T-helper 9 cell (primary cell): Measurements from ENCODE around the gene CD247.

ENCODE experiments used
- DNase-seq: peaks from one replicate; pipeline ENCODE4 v3.0.0-alpha.2; 2020

CD247 gene

GRCh38 chr1:167511374-167511986, 6.8 kb downstream of the CD247 start:
- no peak for DNase-seq

- DNase-seq = no peak
Measured at GRCh38 chr1:167510881-167511280, 7.4 kb downstream of the CD247 start.

DNA sequence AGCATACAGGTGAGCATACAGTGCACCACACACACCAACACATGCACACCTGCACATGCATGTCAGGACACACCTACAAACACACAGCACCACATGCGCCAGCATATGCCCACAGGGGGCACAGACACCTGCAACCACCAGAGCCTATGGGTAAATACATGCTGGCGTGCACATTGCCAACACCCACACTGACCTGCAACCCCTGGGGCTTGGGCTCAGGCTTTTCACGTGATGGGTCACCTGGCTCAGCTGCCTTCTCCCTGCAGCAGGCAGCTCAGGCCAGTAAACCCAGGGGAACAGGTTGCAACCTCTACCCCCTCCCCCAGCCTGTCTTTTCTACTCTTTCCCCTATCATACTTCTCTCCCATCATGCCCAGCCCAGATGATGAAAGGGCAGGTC, 8.1 kb downstream of the CD247 start:
- no peak for DNase-seq

GRCh38 chr1:167509587-167509986, 8.7 kb downstream of the CD247 start:
- no peak for DNase-seq

- DNase-seq = no peak
Measured at GRCh38 chr1:167507719-167508118, 10.6 kb downstream of the CD247 start.

DNA sequence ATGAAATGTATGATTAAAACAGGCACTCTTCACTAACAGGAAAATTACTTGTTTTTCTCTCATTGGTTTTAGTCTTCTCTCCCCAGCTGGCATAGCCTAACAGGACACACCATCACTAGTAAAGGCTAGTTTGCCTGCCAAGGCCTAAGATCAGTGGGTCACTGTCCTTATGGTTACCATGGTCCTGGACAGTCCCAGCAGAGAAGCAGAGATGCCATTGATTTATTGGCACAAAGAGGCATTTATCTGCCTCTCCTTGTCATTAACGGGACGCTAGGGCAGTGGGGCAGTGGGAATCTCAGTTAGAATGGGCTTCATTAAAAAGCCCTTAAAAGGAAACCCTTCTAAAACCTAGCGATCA, 13.9 kb downstream of the CD247 start:
- no peak for DNase-seq

GRCh38 chr1:167503626-167504466, 14.5 kb downstream of the CD247 start:
- DNase-seq = no peak

DNA sequence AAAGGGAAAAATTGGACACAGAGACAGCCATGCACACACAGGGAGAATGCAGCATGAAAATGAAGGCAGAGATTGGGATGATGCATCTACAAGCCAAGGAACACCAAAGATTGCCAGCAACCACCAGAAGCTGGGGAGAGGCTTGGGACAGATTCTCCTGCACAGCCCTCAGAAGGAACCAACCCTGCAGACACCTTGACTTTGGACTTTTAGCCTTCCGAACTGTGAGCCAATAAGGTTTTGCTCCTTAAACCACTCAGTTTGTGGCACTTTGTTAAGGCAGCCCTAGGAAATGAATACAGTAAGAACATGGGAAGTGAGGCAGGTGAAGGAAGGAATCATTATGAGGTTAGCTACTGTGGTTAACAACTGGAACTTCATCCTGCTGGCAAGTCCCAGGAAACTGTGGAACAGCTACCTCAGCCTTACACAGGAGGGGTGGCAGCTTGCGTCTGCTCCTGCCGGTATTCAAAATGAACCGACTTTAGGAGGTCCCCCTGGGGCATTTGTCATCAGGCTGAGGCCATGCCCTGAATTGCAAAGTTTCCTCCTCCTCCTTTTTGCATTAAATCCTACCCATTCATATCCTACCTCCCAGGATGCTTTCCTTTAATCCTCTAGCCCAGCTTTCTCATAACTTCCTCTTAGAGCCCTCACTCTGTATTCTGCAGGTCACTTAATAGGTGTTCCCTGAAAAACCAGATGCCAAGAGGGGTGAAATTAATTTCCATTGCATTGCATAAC, 15.4 kb downstream of the CD247 start:
- no peak for DNase-seq

GRCh38 chr1:167502192-167502551, 16.2 kb downstream of the CD247 start:
- no peak for DNase-seq

GRCh38 chr1:167501515-167502191, 16.7 kb downstream of the CD247 start:
- no peak for DNase-seq

GRCh38 chr1:167500283-167500860, 18.0 kb downstream of the CD247 start:
- no peak for DNase-seq

- DNase-seq = no peak
Measured at GRCh38 chr1:167499664-167500101, 18.6 kb downstream of the CD247 start.

DNA sequence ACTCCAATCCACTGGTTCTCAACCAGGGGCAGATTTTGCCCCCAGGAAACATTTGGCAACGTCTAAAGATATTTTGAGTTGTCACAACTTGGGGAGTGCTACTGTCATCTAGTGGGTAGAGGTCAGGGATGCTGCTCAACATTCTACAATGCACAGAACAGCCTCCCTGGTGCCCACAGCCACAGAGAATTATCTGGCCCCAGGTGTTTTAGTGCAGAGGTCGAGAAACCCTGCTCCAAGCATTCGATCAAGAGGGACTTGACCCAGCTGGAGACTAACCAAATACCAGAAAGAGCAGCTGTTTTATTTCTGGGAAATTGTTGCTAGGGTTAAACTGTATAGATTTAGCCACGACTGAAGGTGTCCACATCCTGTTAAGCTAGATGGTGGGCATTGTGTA, 19.2 kb downstream of the CD247 start:
- DNase-seq = no peak

- no peak for DNase-seq
Measured at GRCh38 chr1:167496797-167497619, 21.3 kb downstream of the CD247 start.

- no peak for DNase-seq
Measured at GRCh38 chr1:167493372-167493771, 25.0 kb downstream of the CD247 start.

- DNase-seq = peak; percentile 18
Measured at GRCh38 chr1:167492481-167492910, 25.8 kb downstream of the CD247 start.

GRCh38 chr1:167491586-167492461, 26.5 kb downstream of the CD247 start:
- DNase-seq = no peak

DNA sequence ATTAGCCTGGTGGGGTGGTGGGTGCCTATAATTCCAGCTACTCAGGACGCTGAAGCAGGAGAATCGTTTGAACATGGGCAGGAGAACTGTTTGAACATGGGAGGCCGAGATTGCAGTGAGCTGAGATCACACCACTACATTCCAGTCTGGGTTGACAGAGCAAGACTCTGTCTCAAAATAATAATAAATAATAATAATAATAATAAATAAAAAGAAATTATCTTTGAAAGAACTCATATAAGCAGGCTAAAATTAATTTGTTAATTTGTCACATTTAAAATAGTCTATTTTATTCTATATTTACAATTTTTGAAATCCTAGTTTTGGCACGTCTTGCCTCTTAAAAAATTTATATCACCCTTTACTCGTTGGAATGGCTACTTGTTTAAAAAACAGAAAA, 27.6 kb downstream of the CD247 start:
- DNase-seq = no peak

GRCh38 chr1:167489571-167490340, 28.6 kb downstream of the CD247 start:
- peak; percentile 22 for DNase-seq

GRCh38 chr1:167488786-167489185, 29.5 kb downstream of the CD247 start:
- no peak for DNase-seq
